ENCODE measurements around the gene GARIN3. TPM values are rescaled to one million over a fixed set of nuclear protein-coding genes. Genes with fewer than 3 reads are reported as not detected.
A peak's percentile ranks its signal among the peaks of the same experiment; 100 is the strongest.

GARIN3 gene
- total RNA-seq, 1 experiment from 2014 or later: not detected

DNA sequence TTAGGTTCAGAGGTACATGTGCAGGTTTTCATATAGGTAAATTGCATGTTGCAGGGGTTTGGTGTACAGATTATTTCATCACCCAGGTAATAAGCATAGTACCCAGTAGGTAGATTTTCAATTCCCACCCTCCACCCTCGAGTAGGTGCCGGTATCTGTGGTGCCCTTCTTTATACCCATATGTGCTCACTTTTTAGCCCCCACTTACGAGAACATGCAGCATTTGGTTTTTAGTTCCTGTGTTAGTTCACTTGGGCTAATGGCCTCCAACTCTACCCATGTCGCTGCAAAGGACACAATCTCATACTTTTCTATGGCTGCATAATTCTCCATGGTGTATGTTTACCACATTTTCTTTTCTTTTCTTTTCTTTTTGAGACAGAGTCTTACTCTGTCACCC lies 35.8 kb upstream of the GARIN3 start:
- Histone ChIP-seq H3K18ac (ENCODE audit: insufficient read length, low read depth, low read length) (no peak overlapping the region), H4K8ac (replicated peaks; ENCODE audit: insufficient read length, low read depth, low read length) (no peak overlapping the region), H3K27me3 (ENCODE audit: insufficient read depth, low read length) (no peaks in the 10 kb centered on the region; the same call in 1 of the 2 replicates), H2BK15ac (ENCODE audit: low read depth, low read length) (no peak overlapping the region), H3K14ac (ENCODE audit: insufficient read depth, low read length) (no peak overlapping the region), H4K91ac (ENCODE audit: insufficient read length, low read depth, low read length) (no peak overlapping the region), H2BK5ac (ENCODE audit: insufficient read length, low read length) (no peak overlapping the region), H3K27ac (ENCODE audit: insufficient read length, low read depth, low read length) (no peak overlapping the region), H3K23ac (ENCODE audit: insufficient read length, low read depth, low read length) (no peak overlapping the region), H3K56ac (ENCODE audit: insufficient read length, low read depth, low read length) (no peak overlapping the region), H2AK5ac (ENCODE audit: insufficient read length, low read length) (no peak overlapping the region), H4K5ac (ENCODE audit: insufficient read length, low read depth, low read length) (no peak overlapping the region), H2BK120ac (ENCODE audit: low read depth, low read length, poor library complexity, severe bottlenecking) (no peak overlapping the region), H3K9me3 (ENCODE audit: control insufficient read depth, low read depth, low read length) (no peaks in the 10 kb centered on the region), H3T11ph (ENCODE audit: low read length) (no peak overlapping the region), H3K4ac (ENCODE audit: low read depth, low read length) (no peak overlapping the region), H2AFZ (ENCODE audit: low read length) (no peak overlapping the region), H3K79me2 (ENCODE audit: insufficient read depth, low read length) (no peaks in the 10 kb centered on the region), H4K20me1 (ENCODE audit: control insufficient read depth, insufficient read depth, insufficient read length) (no peaks in the 10 kb centered on the region), H3K4me1 (ENCODE audit: insufficient read depth, low read length) (no peaks in the 10 kb centered on the region), H3K9ac (ENCODE audit: extremely low read depth, insufficient read length, low read length) (no peak overlapping the region), H3K4me2 (ENCODE audit: insufficient read depth, insufficient read length, low read length) (no peak overlapping the region), H2BK12ac (ENCODE audit: insufficient read length, low read depth, low read length) (no peak overlapping the region), H3K79me1 (ENCODE audit: insufficient read depth, low read depth, low read length, poor library complexity, severe bottlenecking) (no peaks in the 10 kb centered on the region), H3K23me2 (ENCODE audit: insufficient read length, low read depth, low read length, poor library complexity, severe bottlenecking) (no peaks in the 10 kb centered on the region), H2BK20ac (ENCODE audit: low read depth, low read length, poor library complexity, severe bottlenecking) (no peak overlapping the region)
- Mint-ChIP-seq H3K9me3 (peaks cover 4 to 6% of the 10 kb centered on the region in 2 experiments; a peak in 3 of 5 replicates), H3K27me3 (ENCODE audit: low read depth) (peaks cover 22% of the 10 kb centered on the region), H3K36me3 (ENCODE audit: insufficient read depth in 1 of 3, low read depth in 3 of 3) (peaks cover 0 to 7% (median 0%) of the 10 kb centered on the region in 3 experiments; a peak in 2 of 7 replicates), H3K4me1 (peaks cover 0 to 6% of the 10 kb centered on the region in 2 experiments; a peak in 2 of 4 replicates), H3K27ac (peak overlapping the region in 1 of 3 experiments; percentile 48; a peak in 1 of 7 replicates), H3K4me3 (no peak overlapping the region)
- TF ChIP-seq, protein P1, sequence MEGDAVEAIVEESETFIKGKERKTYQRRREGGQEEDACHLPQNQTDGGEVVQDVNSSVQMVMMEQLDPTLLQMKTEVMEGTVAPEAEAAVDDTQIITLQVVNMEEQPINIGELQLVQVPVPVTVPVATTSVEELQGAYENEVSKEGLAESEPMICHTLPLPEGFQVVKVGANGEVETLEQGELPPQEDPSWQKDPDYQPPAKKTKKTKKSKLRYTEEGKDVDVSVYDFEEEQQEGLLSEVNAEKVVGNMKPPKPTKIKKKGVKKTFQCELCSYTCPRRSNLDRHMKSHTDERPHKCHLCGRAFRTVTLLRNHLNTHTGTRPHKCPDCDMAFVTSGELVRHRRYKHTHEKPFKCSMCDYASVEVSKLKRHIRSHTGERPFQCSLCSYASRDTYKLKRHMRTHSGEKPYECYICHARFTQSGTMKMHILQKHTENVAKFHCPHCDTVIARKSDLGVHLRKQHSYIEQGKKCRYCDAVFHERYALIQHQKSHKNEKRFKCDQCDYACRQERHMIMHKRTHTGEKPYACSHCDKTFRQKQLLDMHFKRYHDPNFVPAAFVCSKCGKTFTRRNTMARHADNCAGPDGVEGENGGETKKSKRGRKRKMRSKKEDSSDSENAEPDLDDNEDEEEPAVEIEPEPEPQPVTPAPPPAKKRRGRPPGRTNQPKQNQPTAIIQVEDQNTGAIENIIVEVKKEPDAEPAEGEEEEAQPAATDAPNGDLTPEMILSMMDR (conservative IDR thresholded peaks at IDR 0.05): no peak
- WGBS (ENCODE audit: extremely low coverage, insufficient read length, low lambda C conversion rate): no CpG with 5 or more reads among the region's 4 CpGs
- no peak for DNase-seq

Data from H9 (cell line).